Heart right ventricle (tissue), 16 donors: Measurements from ENCODE around the gene EEFSEC. TPM values are rescaled to one million over a fixed set of nuclear protein-coding genes. Genes with fewer than 3 reads are reported as not detected.

Source experiments
- ATAC-seq, 8 donors: fragments of 200-7000 bp; cut with Tn5 transposase; one replicate each; pipeline ENCODE4 v1.9.1; 2020; ENCODE audit warnings: mild to moderate bottlenecking in 8 of 8, moderate library complexity in 8 of 8, moderate number of reproducible peaks in 1 of 8
- DNase-seq, 2 donors: peaks; one replicate each; pipeline ENCODE4 v3.0.0-alpha.2; 2020
- H3K27ac ChIP-seq, 10 donors: fragments of 200-600 bp; sonication (generic) in 2 of 10; one replicate each; pipeline versions ENCODE4 v1.5.0 to v1.8.0; 2020 to 2022; ENCODE audit warnings: mild to moderate bottlenecking in 3 of 10
- H3K27me3 ChIP-seq, 7 donors: fragments of 200-600 bp; one replicate each; pipeline ENCODE4 v1.8.0; 2021 to 2022; ENCODE audit warnings: mild to moderate bottlenecking in 2 of 7
- H3K36me3 ChIP-seq, 9 donors: fragments of 200-600 bp; sonication (generic) in 1 of 9; one replicate each; pipeline versions ENCODE4 v1.5.0 to v1.8.0; 2020 to 2022; ENCODE audit warnings: mild to moderate bottlenecking in 2 of 9
- H3K4me1 ChIP-seq, 9 donors: fragments of 200-600 bp; sonication (generic) in 1 of 9; one replicate each; pipeline versions ENCODE4 v1.5.0 to v1.8.0; 2020 to 2022; ENCODE audit warnings: mild to moderate bottlenecking in 4 of 9
- H3K4me3 ChIP-seq, 10 donors: fragments of 200-600 bp; sonication (generic) in 2 of 10; one replicate each; pipeline versions ENCODE4 v1.5.0 to v1.8.0; 2020 to 2022; ENCODE audit warnings: mild to moderate bottlenecking in 7 of 10, moderate library complexity in 2 of 10
- H3K9me3 ChIP-seq, 11 donors: fragments of 200-600 bp in 10 of 11; sonication (generic) in 2 of 11; one replicate each; pipeline versions ENCODE4 v1.5.0 to v1.8.0; 2013 to 2022; ENCODE audit warnings: mild to moderate bottlenecking in 2 of 11, control low read depth in 1 of 11, moderate library complexity in 1 of 11
- WGBS, 2 donors: extraction: QIAGEN DNeasy Blood & Tissue Kit; methylation state at CpG; one replicate each; pipeline ENCODE4 v1.1.7; 2013; ENCODE audit warnings: inconsistent platforms in 1 of 2; 5-methylcytosine and 5-hydroxymethylcytosine counted together
- intact Hi-C, 10 donors: fragments of 100-400 bp; cut with DNase I; formaldehyde crosslinking; loops; one replicate each; pipeline versions ENCODE4 v1.11.1 to v1.14.2; 2022
- polyA plus RNA-seq, 2 donors: library from polyadenylated mRNA; stranded (reverse); fragments of 200-250 nt; gene quantifications; one replicate each; pipeline ENCODE4 v1.2.3, GENCODE V29; 2013
- total RNA-seq, 10 donors: library from RNA; stranded (reverse); fragmentation: NEBNext Ultra II Directional in 3 of 10; extraction: Animal tissue kit (Norgen Biotek cat#: 25700) in 3 of 10; gene quantifications; one replicate each; pipeline versions ENCODE4 v1.2.1 to v1.2.4, GENCODE V29; 2021 to 2023
- TF ChIP-seq, protein P1 (sequence below), 9 donors: fragments of 200-600 bp; sonication (generic) in 2 of 9; IDR thresholded peaks; one replicate each; pipeline versions ENCODE4 v1.5.0 to v1.8.0; 2021 to 2022; ENCODE audit warnings: antibody characterized with exemption in 9 of 9, mild to moderate bottlenecking in 5 of 9, moderate library complexity in 1 of 9
- donor health status: Arrhythmogenic right ventricular cardiomyopathy.
- donor health status: ischemic (EF 13 %, LVEDD 7.1; RV severe dilation, severe dysfunction).
- donor health status: healthy with polysubstance abuse.
- donor health status: DM: no; HTN: yes; CAD: no.
- donor health status: DM: no; HTN: no; CAD: no.
- donor health status: ischemic (EF 25% LVEDD 6.9; RV normal size, moderate dysfunction).
- donor health status: ischemic (EF 25% LVEDD 5.7; RV mildly dilated, moderate dysfunction).
- donor health status: healthy.
- donor health status: DM: yes; HTN: yes; CAD: no.
- donor health status: Ischemic cardiomyopathy.
- donor health status: ischemic (EF 35%, LVEDD 5.7; RV mildly dilated, moderate dysfunction).
- donor health status: nonischemic (EF 11% LVEDD 7.7; RV severe dilation, severe dysfunction).
- donor health status: DM: yes; HTN: yes; CAD: no.
- donor health status: PGD.
- donor health status: ischemic (EF 29% LVEDD 5.4; RV normal size, mild dysfunction).
- donor health status: nonischemic (EF 23%, LVEDD 6.1; RV moderate dilation, normal function).

Gene EEFSEC
- total and polyA plus RNA-seq, 12 donors, result 16.5 to 29.5 (median 25.0) TPM

DNA sequence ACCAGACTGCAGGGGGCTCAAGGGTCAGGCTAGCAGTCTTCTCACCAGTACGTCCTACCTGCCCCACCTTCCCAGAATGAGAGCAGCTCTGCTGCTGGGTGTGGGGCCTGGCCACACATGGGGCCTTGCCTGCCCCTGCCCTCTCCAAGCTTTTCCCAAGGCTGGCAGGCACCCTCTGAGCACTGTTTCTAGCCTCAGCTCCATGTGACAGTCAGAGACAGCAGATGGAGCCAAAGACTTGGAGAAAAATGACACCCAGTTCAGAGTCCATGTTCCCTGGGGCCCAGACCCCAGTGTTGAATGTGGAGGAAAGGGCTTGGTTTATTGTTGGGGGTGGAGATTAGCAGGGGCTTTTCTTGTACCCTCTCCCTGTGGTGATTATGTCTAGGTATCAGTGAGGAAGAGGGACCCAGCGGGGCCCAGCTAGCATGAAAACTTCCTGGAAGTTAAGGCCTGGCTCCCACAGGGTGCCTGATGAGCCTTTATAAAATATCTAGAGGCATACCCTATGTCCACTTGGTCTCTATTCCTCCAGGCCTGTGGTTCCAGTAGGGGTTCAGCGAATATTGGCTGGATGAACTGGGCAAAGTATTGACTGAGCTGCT is 153.8 kb downstream of the EEFSEC start:
- 95% methylated on average over 3 of the region's 3 CpGs for WGBS, 2 donors
- Histone ChIP-seq H3K27me3 (no peaks in the 10 kb centered on the region), H3K27ac (no peak overlapping the region), H3K4me3 (no peak overlapping the region), H3K9me3 (no peaks in the 10 kb centered on the region), H3K36me3 (no peaks in the 10 kb centered on the region), H3K4me1 (peaks cover 0 to 42% (median 20%) of the 10 kb centered on the region in 9 donors)
- intact Hi-C loops, result loop anchor here in 2 of 10 donors (5.0 to 10.0 kb wide), 2 partner anchors 185 to 188 kb away; partner anchors contain the start of gene GATA2 (in 2 of the 2)
- ATAC-seq, result peak in 2 of 8 donors; percentile 4 to 34
- no peak for DNase-seq
- TF ChIP-seq, protein P1, sequence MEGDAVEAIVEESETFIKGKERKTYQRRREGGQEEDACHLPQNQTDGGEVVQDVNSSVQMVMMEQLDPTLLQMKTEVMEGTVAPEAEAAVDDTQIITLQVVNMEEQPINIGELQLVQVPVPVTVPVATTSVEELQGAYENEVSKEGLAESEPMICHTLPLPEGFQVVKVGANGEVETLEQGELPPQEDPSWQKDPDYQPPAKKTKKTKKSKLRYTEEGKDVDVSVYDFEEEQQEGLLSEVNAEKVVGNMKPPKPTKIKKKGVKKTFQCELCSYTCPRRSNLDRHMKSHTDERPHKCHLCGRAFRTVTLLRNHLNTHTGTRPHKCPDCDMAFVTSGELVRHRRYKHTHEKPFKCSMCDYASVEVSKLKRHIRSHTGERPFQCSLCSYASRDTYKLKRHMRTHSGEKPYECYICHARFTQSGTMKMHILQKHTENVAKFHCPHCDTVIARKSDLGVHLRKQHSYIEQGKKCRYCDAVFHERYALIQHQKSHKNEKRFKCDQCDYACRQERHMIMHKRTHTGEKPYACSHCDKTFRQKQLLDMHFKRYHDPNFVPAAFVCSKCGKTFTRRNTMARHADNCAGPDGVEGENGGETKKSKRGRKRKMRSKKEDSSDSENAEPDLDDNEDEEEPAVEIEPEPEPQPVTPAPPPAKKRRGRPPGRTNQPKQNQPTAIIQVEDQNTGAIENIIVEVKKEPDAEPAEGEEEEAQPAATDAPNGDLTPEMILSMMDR (IDR thresholded peaks at IDR 0.05), result peak in 3 of 9 donors; percentile 18 to 27 (median 24)

DNA sequence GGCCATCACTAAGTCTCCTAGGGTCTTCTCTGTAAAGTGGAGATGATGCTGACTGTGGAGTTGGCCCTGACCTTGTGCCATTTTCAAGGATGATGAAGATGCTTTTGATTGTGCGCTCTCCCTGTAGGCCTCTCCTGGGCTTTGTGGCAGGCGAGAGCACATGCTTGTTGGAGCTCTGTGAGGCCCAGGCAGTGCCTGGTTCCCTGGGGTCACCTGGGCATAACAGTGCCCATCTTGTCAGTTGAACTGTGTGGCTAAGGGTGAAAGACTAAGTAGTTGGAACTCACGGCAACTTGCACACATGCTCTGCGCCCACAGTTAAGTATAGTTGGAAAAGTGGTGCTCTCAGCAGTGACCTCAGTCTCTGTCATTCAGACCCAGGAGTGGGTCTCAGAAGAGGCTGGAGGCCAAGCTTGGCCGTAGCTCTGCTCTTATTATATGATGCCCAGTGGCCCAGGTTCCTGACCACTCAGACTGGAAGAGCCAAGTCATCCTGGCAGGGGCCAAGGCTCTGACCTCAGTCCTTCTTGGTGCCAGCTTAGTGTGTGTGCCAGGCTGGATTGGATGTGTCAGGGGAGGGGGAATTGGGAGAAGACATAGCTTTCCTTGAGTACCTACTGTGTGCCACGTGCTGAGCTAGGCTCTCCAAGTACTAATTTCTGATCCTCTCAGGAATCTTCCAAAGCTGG is 154.6 kb downstream of the EEFSEC start:
- 88 to 90% methylated on average over 6 of the region's 6 CpGs for WGBS, 2 donors
- H3K27me3 ChIP-seq, result no peaks in the 10 kb centered on the region
- ATAC-seq (no peak), DNase-seq (no peak)
- no peaks in the 10 kb centered on the region for H3K36me3 ChIP-seq
- peaks cover 0 to 48% (median 20%) of the 10 kb centered on the region in 9 donors for H3K4me1 ChIP-seq
- TF ChIP-seq, protein P1 (IDR thresholded peaks at IDR 0.05), result no peak
- no peak overlapping the region for H3K4me3 ChIP-seq
- H3K27ac ChIP-seq, result peak overlapping the region in 2 of 10 donors; percentile 5 to 16
- no peaks in the 10 kb centered on the region for H3K9me3 ChIP-seq
- intact Hi-C loops, result loop anchor here in 2 of 10 donors (5.0 to 10.0 kb wide), 2 partner anchors 184 to 187 kb away; partner anchors contain the start of gene GATA2 (in 2 of the 2)

DNA sequence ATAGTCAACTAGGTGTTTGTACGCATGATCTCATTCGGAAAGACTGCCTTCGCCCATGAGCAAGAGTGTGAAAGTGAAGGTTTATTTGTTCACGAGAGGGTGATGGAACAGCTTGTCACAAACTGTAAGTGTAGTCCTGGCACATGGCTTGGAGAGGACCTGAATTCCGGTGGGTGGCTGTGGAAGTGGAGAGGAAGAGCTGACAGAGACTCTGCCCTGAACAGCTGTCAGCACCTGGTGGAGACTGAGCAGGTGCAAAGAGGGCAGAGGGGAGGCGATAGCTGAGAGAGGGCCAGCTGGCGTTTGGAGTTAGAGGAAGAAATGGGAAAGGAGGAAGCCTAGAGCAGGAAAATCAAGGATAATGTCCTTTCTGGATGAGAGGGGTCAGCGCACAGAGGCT is 155.7 kb downstream of the EEFSEC start:
- TF ChIP-seq, protein P1 (IDR thresholded peaks at IDR 0.05), result no peak
- H3K27me3 ChIP-seq, result no peaks in the 10 kb centered on the region
- peaks cover 0 to 59% (median 26%) of the 10 kb centered on the region in 9 donors for H3K4me1 ChIP-seq
- DNase-seq (peak in 1 of 2 donors; percentile 30), ATAC-seq (peak; percentile 35 to 85 (median 62))
- H3K27ac ChIP-seq, result peak overlapping the region in 6 of 10 donors; percentile 5 to 52 (median 45)
- intact Hi-C loops, result loop anchor here in 2 of 10 donors (5.0 to 10.0 kb wide), 2 partner anchors 183 to 186 kb away; partner anchors contain the start of gene GATA2 (in 2 of the 2)
- H3K9me3 ChIP-seq, result no peaks in the 10 kb centered on the region
- H3K36me3 ChIP-seq, result no peaks in the 10 kb centered on the region
- whole genome bisulfite sequencing, 2 donors, result 57 to 72% methylated on average over 8 of the region's 8 CpGs
- H3K4me3 ChIP-seq, result no peak overlapping the region

DNA sequence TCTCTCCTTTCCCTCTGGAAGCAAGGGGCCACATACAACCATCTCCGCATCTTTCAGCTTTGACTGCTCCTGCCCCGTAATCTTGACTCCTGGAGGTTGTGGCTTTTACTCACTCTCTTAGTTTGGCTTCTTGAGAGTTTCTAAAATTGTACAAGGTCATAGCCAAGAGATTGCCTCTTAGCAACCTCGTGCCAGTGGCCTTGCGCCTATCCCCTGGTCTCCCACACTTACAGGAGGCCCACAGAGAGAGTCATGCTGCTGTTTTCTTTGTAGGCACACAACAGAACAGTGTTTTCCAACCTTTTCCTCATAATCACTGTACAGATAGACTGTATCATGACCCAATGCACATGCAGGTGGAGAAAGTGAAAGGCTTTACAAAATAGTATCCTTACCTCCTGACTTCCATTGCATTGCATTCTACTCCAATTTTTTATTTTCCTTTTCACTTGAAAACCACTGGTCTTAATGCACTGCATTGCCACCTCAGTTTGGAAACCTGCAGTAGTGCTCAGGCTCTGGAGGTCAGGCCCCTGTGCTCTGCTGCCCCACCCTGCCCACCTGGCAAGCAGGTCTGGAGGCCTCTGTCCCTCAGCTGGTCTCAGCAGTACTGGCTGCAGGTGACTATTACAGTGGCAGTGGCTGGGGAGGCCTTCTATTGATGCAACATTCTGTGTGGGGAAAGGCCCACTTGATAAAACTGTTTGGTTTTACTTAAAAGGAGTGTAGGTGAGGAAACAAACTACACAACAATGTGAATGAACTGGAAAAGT is 157.2 kb downstream of the EEFSEC start:
- Histone ChIP-seq H3K27me3 (no peaks in the 10 kb centered on the region), H3K4me1 (peaks cover 0 to 62% (median 26%) of the 10 kb centered on the region in 9 donors), H3K4me3 (no peak overlapping the region), H3K9me3 (no peaks in the 10 kb centered on the region), H3K27ac (peak overlapping the region in 5 of 10 donors; percentile 16 to 63 (median 52)), H3K36me3 (no peaks in the 10 kb centered on the region)
- peak in 5 of 8 donors; percentile 21 to 64 (median 42) for ATAC-seq
- 51 to 74% methylated on average over 4 of the region's 4 CpGs for WGBS, 2 donors
- intact Hi-C loops, result loop anchor here in 2 of 10 donors (10.0 kb wide), 2 partner anchors 136 to 184 kb away; partner anchors contain the start of gene GATA2 (in 1 of the 2)
- DNase-seq, result no peak
- TF ChIP-seq, protein P1 (IDR thresholded peaks at IDR 0.05), result no peak
